IPS-NIHi11 (cell line): ENCODE measurements around the gene ABHD14A.

Experiments used
- DNase-seq: peaks from one replicate; pipeline ENCODE4 v3.0.0; 2012; ENCODE audit warnings: mixed read lengths, low spot score

Gene ABHD14A

DNA sequence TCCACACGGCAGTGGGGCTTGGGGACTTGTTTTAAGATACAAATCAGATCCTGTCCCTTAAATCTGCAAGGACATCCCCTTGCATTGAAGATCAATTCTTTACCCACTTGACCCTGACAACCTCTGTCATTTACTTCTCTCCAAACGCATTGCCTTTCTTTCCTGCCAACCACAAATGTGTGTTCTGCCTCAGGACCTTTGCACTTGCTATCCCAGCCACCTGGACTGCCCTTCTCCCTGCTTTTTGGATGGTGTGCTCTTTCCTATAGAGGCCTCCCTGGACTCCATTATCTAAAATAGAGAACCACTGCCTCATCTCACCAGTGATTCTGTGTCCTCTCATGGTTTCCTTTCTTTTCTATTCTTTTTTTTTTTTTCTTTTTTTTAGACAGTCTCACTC, 22.3 kb downstream of the ABHD14A start:
- DNase-seq = no peak

- DNase-seq = no peak
Measured at GRCh38 chr3:51997935-51998596, 23.2 kb downstream of the ABHD14A start.

DNA sequence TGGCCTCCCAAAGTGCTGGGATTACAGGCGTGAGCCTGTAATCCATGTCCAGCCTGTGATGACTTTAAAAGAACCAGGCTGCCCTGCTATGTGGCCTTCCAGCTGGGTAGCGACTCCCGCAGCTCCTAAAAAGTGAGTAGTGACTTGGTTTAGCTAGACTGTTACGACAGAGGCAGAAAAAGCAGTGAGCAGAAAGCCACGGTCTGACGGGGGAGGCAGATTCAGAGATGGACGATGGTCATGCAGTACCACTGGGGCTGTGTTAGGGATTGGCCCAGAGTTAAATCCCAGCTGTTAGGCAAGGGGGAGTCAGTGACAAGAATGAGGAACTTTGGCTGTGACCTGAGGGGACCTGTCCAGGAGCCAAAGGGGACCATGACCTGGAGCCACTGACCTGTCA, 23.9 kb downstream of the ABHD14A start:
- no peak for DNase-seq

GRCh38 chr3:51999846-52000245, 25.0 kb downstream of the ABHD14A start:
- DNase-seq = no peak

DNA sequence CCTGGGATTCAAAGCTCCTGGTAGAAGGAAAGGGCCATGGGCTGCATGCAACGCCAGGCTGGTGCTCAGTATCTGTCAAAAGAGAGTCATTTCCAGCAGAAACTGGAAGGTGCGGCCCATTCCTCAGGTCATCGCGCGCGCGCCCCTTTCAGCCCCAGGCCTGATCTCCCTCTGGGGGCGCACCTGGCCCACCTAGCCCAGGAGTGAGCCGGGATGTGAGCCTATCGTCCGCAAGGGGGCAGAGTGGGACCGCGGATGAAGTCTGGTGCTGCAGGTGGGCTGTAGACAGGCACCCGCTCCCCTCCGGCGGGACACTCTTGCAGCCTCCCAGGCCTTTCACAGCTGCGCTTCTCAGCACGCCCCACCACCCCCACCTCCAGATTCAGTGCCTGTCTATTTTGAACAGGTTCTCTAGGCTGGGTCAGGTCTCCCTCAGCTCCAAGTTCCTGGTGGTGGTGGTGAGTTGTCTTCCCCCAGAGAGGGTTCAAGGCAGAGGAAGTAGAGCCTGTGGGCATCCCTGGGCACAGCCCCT, 26.6 kb downstream of the ABHD14A start:
- peak; percentile 95 for DNase-seq

- DNase-seq = no peak
Measured at GRCh38 chr3:52002748-52003147, 27.9 kb downstream of the ABHD14A start.

- DNase-seq = peak; percentile 64
Measured at GRCh38 chr3:52004163-52004787, 29.4 kb downstream of the ABHD14A start.

DNA sequence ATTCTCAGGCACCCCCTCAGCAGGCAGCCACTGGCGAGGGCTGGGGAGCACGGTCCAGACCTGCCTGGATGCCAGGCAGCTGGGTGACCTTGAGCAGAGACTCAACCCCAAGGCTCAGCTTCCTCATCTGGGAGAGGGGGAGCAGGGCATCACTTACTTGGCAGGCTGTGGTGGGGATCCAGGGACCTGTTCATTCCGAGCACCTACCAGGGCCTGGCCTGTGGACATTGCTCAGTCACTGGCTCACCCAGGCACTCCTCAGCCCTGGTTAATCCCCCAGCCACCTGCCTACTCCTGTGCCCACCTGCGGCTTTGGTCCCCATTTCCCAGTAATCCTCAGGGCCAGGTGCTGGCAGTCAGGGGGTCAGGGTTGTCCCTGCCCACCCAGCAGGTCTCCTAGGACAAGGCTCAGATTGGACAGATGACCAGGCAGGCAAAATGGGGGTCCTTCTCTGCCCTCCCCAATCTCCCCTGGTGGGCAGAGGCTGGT, 30.1 kb downstream of the ABHD14A start:
- DNase-seq = no peak

GRCh38 chr3:52005571-52005986, 30.7 kb downstream of the ABHD14A start:
- DNase-seq = peak; percentile 86

- no peak for DNase-seq
Measured at GRCh38 chr3:52006017-52006819, 31.4 kb downstream of the ABHD14A start.

- no peak for DNase-seq
Measured at GRCh38 chr3:52006820-52007133, 31.9 kb downstream of the ABHD14A start.

GRCh38 chr3:52007291-52007690, 32.4 kb downstream of the ABHD14A start:
- DNase-seq = no peak

DNA sequence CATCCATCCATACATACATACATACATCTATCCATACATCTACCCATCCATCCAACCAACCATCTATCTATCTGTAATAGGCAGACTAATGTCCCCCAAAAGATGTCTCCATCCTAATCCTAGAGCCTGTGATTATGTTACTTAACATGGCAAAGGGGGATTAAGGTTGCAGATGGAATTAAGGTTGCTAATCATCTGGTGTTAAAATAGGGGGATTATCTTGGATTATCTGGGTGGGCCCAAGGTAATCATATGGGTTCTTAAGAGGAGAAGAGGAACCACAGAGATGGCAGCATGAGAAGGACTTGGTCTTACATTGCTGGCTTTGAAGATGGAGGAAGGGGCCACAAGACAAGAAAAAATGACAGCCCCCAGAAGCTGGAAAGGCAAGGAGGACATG, 35.6 kb downstream of the ABHD14A start:
- DNase-seq = no peak

- no peak for DNase-seq
Measured at GRCh38 chr3:52012699-52013098, 37.8 kb downstream of the ABHD14A start.

DNA sequence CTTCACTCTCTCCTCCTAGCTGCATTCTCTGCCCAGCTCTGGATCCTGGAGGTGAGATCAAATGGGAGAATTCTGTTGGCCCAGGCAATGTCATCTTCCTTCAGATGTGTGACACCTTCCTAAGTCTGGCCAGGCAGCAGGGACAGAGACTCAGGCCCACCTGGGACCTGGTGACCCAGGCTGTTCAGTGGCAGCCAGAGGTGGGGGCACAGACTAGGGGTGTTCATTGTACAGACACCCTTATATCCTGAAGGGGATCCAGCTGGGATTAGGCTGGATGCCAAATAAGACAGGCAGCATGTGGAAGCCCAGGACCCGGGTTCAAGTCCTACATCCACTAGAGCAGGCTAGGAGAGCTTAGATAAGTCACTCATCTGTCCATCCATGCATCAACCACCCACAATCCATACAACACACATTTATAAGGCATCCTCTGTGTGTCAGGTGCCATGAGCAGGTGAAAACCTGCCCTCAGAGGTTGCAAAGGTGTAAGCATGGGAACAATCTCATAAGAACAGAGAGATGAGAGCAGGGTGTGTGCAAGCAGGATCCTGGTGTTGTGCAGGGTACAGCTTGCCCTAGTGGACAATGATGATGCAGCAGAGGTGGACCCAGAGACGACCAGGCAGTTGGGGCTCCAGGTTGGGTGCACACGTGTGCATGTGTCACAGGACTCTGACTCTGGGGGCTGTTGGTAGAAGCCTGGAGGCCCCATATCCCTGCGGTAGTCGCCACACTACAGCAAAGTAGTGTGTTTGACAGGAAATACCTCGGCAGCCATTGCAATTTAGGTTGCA, 39.1 kb downstream of the ABHD14A start:
- DNase-seq = no peak

- DNase-seq = peak; percentile 78
Measured at GRCh38 chr3:52014613-52015012, 39.7 kb downstream of the ABHD14A start.

GRCh38 chr3:52015438-52016228, 40.8 kb downstream of the ABHD14A start:
- DNase-seq = no peak

DNA sequence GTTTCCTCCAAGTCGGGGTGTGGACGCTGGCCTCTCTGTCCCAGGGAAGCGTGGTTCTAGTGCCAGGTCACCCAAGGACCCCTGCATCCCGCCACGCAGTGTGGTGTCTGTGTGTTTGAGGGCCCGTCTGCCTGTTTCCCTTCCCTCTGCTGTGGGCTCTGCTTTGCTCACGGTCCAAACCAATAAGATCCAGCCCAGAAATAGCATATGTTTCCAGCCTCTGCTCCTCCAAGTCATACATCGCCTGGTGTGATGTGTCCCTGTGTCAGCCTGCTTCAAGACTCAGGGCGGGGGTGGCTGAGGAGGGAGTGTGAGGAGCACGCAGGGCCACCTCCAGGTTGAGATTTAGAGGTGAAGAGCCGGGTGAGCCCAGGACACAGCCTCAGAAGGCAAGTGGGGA, 42.7 kb downstream of the ABHD14A start:
- no peak for DNase-seq

DNA sequence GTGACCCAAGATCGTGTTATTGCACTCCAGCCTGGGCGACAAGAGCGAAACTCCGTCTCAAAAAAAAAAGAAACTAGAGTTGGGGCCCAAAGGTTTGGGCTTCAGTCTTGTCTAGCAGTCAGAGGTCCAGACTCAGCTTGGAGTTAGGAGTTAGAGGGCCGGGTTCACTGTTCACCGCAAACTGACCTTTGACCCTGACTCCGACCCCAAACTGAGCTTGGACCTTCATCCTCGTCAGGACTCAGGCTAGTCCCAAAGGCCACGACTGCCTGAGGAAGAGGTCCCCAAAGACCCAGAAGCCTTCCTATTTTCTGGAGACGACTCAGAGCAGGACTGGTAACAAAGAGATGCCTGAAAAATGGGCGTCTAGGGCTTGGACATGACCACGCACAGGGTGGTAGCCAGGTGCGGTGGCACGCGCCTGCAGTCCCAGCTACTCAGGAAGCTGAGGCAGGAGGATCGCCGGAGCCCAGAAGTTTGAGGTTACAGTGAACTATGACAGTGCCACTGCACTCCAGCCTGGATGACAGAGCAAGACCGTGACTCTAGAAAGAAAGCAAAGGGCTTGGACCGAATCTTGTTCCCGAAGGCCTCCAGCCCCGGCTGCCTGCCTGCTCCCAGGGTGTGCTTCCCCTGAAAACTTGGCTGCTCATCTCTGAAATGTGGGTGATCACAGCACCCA, 43.6 kb downstream of the ABHD14A start:
- no peak for DNase-seq

DNA sequence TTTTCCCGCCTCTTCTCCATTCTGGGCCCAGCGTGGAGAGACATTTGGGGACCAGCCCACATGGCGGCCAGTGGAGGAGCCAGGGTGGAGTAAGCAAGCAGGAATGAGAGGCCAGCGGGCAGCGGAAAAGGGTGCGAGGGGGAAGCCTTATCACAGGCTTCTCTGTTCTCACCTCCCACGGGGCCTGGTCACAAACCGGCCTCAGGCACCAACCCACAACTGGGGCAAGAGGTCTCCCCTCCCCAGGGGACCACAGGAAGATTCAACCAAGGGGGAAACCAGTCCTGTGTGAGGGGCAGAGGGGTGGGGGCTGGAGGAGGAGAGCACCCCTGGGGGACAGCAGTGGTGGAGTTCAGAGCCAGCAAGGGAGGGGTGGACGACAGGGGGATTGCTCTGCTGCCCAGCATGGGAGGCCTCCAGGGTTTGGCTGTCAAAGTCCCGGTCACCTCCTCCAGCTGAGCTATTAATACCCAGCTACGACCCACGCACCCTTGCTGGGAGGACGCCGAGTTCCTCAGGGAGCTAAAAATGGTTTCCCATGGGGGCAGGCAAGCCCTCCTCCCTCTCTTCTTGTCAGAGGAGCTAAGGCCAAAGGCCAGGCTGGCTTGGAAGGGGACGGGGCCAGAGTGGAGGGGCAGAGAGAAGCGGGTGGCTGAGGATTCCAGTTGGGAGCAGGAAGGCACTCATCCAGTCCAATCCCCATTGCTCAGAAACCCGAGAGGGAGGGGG, 44.7 kb downstream of the ABHD14A start:
- DNase-seq = no peak
